GM18498 (cell line): ENCODE data around the gene RARB.

Source experiments
- ATAC-seq: cut with Tn5 transposase; IDR thresholded peaks from one replicate; pipeline ENCODE4 v1.9.1; 2021; ENCODE audit warnings: mild to moderate bottlenecking, moderate library complexity; ENCODE audit not compliant: unreplicated experiment

The RARB gene

DNA sequence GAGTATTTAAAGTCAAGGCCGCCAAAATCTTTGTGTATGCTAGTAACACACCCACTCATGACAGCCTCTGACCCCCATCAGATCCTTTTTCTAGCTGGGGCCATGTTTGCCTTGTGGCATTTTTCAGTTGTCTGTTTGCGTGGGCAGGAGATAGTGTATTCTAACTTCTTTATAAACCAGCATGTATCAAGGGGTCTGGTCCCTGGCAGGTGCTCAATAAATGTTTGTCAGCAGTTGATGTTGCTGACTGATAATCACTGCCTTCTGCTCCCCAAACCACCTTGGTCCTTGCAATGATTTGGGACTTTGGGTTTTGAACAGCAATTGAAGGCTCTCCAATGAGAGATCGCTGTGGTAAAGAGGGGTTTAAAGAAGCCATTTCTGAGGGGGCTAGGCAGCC lies 19.2 kb downstream of the RARB start:
- ATAC-seq: no peak

DNA sequence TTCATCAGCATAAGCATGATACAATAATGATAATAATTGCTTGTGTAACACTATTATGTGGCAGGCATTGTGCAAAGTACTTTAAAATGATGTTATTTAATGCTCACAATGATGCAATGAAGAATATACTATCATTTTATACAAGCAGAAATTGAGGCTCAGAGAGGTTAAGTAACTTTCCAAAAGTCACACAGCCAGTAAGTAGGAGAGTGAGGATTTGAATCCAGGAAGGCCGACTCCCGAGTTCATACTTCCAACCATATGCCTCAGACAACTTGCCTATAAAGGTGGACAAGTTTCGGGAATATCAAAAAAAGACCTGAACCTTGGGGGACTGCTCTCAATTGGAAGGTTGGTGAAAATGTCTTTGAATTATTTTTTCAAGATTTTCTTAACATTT lies 19.9 kb downstream of the RARB start:
- ATAC-seq: no peak

DNA sequence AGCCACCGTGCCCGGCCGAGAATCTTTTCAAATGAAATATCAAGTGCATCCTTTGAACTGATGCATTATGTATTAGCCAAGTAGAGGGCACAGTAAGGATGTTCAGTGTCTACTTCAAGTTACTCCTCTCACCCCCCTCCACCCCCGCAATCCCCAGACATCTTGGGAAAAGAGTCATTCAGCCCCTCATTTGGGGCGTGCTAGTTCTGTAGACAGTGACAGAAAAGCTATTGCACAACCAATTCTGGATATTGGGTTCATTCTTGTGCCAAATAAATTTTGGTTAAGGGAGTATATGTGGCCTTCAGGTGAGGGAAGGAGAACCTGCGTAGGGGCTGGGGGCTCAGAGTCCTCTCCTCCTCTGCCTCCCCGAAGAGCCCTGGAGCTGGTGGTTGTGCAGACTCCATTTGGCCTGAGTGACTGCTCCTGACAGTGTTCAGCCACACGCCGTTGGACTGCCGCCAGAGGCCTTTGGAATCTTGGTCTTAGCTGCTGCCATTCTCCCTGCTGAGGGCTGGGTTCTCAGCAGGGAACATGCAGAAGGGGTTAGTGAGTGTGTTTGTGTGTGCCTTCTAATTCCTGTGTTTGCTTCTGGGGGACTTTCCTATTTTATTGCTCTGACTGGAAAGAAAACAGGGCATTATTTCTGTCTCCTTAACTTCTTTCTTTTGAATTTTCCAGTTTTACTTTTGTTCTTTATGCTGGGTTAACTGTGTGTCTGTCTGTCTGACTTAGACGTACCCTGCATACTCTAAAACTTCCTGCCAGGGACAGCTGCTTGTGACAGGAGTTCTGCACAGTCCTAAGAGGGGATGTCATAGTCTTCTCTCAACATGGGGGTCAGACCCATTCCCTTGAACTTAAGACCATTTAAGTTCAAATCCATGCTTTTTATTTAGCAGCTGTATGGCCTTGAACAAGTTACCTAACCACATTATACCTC lies 21.0 kb downstream of the RARB start:
- no peak for ATAC-seq

GRCh38 chr3:25449857-25450256 lies 21.8 kb downstream of the RARB start:
- no peak for ATAC-seq

DNA sequence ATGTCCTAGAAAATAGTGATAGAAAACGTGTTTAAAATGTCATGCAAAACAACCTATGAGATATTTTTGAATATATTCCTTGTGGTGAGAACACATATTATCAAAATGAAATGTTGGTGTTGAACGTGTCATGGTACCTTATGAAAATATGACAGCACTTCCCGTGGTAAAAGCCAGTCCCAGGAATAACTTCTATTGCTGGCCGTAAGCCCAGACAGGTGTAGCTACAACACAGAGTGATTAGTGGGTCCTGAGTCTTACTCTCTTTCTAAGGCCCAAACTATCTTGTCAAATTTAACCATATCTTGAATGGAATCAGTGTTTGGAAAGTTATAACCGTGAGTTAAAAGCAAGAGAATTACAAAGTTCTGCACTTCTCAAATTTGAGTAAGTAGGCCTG lies 24.1 kb downstream of the RARB start:
- ATAC-seq: no peak

- no peak for ATAC-seq
These were observed 24.7 kb downstream of the RARB start for GRCh38 chr3:25452740-25453139.

GRCh38 chr3:25453619-25454004 lies 25.5 kb downstream of the RARB start:
- no peak for ATAC-seq

DNA sequence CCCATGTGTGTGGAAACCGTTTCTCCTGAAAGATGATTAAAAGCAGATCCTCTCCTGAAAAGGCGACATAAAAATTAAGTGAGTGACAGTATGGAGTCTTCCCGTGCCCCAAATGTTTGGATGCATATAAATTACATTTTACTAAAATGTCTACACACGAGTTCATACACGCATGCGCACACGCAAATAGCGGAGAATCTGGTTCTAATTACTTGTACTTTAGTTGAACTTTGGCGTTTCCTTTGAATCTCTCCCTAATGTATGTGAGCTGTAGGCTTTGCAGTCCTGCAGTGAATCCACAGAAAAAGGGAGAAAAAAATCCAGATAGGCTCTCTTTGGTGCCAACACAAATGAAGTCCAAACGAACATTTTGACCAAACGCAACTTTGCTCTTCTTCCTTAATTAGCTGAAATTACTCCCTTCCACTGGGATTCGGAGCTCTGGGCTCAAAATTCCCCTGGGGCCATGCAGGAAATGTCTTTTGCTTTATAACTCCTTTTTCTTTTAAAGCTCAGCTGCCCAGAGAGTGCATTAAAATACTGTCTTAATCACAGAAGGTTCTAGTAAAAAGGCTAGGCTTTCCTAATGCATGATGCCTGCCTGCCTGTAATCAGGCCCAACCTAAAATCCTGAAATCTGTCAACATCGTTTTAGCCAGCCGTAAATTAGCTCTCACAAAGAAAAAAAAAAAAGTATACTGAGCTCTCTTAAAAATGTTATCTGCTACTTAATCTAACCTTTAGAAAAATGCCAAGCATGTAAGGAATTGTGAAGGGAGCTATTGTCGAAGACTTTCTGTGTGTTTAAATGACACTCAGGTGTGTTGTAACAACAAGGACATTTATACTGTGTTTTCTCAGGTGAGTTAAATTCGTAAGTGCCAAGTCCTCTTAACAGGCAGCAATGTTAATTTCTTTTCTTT lies 26.2 kb downstream of the RARB start:
- ATAC-seq: no peak

DNA sequence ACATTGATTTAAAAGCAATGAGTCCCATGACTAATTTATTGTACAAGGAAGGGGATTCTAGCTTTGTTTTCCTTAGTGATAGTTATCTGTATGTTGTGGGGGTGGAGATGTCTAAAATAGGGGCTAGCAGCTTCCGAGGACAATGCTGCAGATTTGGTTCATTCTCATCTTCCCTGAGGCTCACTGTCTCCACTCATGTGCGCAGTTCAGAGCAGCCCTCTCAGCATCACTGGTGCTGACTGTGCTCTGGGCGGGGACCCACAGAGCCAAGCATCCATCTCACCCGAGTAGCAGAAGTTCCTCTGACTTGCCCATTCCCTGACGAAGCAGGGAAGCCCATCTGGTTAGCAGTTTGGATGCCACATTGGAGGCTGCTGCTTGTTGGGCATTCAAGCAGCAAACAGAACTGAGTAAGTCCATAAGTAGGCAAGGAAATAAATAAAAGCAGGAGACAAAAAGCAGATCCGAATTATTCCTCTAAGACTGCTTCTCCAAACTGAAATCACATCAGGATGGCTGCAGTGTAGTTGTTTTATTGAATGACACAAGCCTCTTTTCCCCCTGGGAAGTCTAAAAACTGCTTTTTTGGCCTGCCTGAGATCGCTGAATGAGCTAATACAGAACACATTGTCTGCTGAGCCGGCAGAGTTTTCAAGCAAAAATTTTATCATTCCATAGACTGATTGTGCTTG lies 27.5 kb downstream of the RARB start:
- no peak for ATAC-seq

GRCh38 chr3:25456723-25457670 lies 28.9 kb downstream of the RARB start:
- ATAC-seq: no peak

DNA sequence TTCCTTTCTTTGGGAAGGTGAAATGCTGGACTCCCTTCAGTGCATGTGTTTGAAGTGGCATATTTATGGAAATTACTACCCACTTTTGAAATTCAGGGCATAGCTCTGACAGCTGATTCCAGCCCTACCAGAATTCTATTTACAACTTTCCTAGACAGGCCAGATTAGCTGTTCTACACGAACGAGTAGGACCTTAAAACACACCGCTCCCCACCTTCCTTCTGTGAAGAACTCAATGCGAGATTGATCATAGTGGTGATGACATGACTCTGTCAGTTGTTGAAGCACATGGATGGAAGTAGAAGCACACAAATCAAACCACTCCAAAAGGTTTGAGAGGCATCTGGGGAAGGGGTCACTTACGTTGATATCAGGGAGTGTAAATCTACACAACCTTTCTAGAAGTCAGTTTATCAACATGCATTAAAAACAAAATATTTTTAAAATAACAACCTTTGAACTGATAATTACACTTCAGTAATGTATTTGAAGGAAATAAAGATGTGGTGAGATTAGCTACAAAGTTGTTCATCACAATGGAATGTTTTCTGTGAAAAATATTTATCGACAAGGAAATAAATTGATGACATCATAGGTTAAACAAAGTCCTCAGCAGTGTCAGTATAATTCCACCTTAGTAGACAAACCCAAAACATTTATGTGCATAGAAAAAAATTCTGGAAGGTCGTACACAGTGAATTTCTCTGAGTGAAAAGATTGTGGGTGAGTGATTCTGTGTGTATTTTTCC lies 29.8 kb downstream of the RARB start:
- ATAC-seq: no peak

DNA sequence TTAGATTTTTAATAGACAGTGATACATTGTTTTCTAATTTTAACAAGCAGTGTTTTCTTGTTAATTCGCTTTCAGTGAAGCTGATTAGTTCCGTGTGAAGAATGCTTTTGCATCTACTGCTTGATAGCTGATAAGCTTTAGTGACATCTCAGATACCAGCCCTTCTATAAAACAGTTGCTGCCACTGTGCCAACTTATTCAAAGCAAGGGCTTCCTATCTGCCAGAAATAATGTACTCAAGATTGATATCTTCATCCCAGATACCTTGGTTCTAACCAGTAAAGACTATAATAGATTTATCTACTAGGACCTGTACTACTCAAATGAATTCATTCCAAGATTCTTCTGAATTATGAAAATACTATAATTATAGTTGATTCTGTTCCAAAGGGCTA lies 30.4 kb downstream of the RARB start:
- no peak for ATAC-seq

- ATAC-seq: peak; percentile 99
These were observed 32.7 kb downstream of the RARB start for GRCh38 chr3:25460751-25461150.

DNA sequence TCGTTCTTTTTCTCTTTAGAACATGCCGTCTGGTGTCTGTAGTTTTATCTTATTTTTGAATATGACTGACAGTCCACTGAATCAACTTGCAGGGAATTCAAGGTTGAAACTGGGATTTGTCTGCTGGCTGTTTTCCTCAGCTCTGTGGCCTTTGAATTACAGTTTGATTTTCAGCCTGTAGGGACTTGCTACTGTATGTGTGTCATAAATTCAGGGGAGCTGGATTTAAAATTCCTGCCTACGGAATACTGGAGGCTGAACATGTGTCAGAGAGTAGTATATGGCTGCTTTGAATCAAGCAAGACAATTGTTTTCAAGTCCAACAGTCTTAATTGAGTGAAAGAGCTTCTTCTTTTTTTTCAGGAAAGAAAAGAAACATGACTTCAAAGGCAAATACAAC lies 33.9 kb downstream of the RARB start:
- ATAC-seq: no peak

DNA sequence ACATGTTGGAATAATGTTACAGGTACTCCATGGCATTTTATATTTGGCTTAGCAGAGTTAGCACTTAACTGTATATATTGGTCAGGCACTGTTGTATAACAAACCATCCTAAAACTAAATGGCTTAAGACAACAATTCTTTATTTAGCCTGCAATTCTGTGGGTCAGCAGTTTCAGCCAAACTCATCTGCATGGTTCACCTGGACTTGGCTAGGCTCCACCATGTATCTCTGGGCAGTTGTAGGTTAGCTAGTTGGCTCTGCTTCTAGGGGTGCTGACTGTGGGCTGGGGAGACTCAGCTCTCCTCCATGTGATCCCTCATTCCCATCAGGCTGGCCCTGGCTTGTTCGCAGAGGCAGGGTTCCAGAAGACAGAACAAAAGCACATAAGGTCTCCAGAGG lies 34.4 kb downstream of the RARB start:
- no peak for ATAC-seq

DNA sequence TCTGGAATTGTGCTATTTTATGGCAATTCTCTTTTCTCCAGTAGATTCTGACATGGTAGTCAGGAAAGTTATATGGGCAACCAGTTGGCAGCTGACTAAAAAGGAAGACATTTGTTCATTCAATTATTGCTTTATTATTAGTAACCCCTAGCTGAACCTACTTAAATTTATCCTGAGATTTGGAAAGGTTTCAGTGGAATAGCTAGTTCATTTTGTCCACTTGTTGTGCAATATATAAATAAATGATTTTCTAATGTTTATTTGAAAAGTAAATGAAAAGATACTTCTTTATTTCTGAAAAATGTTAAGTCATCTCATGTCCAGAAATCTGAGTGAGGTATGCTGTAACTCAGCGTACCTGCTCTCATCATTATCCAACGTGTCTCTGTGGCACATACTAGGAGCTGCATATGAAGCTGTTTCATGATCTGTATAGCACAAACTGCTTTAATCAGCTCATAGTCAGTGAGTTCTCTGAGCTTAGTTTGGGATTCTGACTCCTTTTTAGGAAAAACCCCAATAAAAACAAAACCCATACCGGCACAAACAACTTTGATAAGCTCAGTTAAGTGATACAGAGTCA lies 35.9 kb downstream of the RARB start:
- no peak for ATAC-seq

DNA sequence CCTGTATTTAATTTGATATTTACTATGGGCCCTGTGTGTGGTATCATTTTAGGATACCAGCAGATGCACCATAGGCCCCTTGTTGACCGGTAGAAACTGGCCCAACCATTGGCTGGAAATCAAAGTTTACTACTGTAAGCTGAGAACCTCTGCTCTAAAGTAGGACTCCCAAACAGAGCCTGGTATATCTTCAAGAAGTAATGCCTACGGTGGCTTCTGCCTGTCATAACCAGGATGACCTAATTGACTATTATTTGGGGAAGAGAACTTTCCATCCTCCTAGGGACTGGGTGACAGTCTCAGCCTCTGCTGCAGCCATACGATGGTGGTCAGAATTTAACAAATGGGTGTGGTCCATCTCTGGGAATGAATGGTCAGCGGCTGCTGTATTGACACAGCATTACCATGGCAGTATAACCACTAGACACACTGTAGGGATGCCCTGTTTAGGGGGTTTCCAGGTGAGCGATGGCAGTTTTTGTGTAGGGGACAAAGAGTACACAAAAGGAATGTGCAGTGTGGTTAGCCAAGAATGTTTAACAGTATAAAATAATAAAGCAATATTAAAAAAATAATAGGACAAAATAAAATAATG lies 37.3 kb downstream of the RARB start:
- no peak for ATAC-seq

- ATAC-seq: no peak
These were observed 40.8 kb downstream of the RARB start for GRCh38 chr3:25468866-25469319.

GRCh38 chr3:25469558-25469957 lies 41.5 kb downstream of the RARB start:
- no peak for ATAC-seq
